GM18511 (cell line): ENCODE data around the gene UACA.

ENCODE experiments used
- ATAC-seq: cut with Tn5 transposase; IDR thresholded peaks from one replicate; pipeline ENCODE4 v1.9.1; 2021; ENCODE audit warnings: mild to moderate bottlenecking, moderate library complexity; ENCODE audit not compliant: unreplicated experiment

UACA gene

GRCh38 chr15:70605606-70606410, 157.6 kb downstream of the UACA start:
- ATAC-seq, result no peak

GRCh38 chr15:70604666-70605315, 158.6 kb downstream of the UACA start:
- no peak for ATAC-seq
